ENCODE data around the gene SP4.

SP4 gene

GRCh38 chr7:21427871-21428658 lies at the start of gene SP4:
SP4 (plus strand) TSS chr7:21428083; CDS start chr7:21428252, 169 bp downstream.
- peak; percentile 90 for DNase-seq

DNA sequence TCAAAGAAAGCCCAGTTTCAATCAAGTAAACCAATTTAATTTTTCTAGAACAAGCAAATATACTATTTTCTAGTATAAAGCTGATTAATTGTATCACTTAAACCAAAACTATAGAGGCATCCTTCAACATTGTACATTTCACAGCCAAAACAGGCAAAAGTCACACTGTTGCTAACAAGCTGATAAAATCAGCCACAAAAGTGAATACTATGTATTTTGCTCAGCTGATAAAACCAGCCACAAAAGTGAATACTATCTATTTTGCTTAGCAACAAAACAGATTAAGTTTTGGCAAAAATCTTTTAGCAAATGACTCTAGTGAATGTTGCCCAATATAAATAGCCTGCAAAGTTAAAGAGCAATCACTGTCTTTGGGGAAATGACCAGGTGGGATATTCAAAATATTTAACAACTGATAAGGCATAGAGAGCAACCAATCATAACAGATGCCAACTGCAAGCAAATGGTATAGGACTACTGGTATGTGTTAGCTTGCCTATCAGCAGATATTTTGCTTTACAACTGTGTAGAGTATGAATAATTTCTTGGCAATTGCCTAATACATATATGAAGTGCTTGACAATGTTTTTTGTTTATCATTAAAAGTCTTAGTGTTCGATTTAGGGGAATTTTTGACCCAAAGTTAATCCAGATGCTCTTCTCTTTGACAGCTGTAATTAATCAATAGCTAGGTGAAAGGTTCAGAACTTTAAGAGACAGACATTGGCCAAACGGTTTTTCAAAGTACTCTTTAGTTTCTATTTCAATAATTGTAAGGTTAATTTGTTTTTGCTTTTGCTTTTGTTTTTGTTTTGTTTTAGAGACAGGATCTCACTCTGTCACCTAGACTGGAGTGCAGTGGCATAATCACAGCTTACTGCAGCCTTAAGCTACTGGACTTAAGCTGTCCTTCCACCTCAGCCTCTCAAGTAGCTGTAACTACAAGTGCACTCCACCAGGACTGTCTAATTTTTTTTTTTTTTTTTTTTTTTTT lies 44.4 kb upstream of the SP4 start:
- DNase-seq = peak; percentile 1

- DNase-seq = no peak
Measured at GRCh38 chr7:21393937-21394336, 33.9 kb upstream of the SP4 start.

DNA sequence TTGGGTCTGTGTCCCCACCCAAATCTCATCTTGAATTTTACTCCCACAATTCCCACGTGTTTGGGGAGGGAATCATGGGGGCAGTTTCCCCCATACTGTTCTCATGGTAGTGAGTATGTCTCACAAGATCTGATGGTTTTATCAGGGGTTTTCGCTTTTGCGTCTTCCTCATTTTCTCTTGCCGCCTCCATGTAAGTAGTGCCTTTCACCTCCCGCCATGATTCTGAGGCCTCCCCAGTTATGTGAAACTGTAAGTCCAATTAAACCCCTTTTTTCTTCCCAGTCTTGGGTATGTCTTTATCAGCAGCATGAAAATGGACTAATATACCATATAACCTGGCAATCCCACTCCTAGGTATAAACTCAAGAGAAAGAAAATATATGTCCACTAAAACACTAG lies 25.9 kb upstream of the SP4 start:
- DNase-seq = no peak

- DNase-seq = no peak
Measured at GRCh38 chr7:21407796-21408480, 19.9 kb upstream of the SP4 start.

DNA sequence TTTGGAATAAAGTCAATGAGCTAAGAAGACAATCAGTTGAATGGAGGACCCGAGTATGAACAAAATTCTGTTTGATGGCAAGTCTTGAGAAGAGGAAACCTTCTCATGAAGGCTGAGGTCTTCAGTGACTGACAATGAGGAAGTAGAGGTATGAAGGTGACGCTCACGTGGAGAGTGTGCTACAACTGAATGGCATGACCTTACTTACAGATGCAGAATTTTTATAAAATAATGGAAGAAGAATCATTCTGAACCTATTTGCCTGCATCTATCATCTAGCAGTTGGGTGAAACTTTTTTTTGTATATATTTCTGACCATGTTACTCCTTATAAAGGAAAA lies 19.4 kb upstream of the SP4 start:
- DNase-seq = no peak

DNA sequence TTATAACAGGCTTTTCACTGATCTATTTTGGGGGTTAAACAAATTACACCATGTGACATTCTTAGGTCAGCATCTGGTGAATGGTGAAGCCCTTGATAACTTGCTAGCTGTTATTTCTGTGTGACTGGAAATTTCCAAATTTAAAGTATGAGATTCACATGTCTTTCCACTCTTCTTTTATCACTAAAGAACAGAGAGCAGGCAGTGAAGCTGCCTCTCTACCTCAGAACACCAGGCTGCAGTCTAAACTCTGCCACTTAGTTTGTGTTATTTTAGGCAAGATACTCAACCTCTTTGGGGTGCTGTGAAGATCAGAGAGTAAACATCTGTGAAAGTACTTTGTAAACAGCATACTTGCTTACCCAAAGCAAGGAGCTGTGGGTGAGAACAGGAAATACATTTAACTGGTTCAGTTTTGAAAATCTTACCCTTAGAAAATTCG lies 15.5 kb upstream of the SP4 start:
- no peak for DNase-seq

GRCh38 chr7:21412957-21413356 lies 14.9 kb upstream of the SP4 start:
- no peak for DNase-seq

DNA sequence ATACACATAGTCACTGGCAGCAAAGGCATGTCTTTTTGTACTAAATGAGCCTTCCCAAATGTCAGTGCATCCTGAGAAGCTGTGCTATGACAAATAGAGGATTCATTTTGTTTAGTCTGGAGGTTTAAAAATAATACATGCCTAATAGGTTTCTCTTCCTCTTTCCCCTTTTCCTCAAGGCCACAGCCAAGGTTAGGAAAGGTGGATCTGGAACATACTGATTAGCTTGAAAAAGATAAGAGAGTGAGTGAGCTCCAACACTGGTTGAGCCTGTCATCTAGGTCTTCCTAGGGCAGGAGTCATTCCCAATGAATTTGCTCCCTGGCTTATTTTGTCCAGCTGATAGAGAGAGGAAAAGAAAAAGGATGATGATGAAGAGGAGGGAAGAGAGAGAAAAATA lies 14.4 kb upstream of the SP4 start:
- no peak for DNase-seq

DNA sequence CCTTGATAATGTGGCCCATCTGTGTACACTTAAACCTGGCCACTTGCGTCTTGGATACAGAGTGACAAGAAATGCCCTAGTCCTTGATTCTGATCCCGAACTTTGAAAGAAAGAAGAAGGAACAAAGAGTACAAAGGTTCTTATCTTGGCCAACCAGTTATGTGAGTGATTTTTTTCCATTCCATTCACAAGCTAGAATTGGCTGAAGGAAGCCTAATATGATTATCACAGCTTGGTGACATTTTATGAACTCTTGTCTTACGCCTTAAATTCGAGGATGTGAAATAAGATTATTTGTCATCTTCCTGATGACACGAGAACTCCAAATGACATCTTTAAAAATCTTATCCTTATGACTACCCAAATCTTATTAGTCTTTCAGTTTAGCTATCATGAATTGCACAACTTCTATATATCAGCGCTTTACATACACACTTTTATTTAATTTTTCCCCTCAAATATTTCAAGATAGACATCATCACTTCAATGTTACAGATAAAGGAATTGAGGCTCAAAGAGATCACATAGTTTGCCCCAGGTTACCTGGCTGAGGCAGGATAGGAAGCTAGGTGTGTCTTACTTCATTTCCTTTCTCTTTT lies 13.0 kb upstream of the SP4 start:
- no peak for DNase-seq

- no peak for DNase-seq
Measured at GRCh38 chr7:21417647-21418046, 10.2 kb upstream of the SP4 start.

DNA sequence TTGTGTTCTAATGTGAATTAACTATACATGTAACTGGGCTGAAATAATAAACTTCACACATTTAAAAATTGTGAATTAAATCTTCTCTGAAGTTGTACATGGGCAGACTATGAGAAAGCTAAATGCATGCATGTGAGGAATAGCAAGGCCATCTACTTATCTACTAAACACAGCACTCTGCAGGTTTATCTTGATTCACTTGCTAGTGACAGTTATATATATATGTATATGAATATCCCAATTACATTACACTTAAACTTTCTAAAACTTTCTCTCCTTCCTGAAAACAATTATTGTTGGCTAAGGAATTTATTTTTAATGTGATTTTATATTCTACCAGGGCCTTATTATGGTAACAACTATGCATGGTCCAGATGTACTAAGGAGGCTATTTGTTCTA lies 5.1 kb upstream of the SP4 start:
- DNase-seq = no peak

- DNase-seq = no peak
Measured at GRCh38 chr7:21425290-21425689, 2.6 kb upstream of the SP4 start.

DNA sequence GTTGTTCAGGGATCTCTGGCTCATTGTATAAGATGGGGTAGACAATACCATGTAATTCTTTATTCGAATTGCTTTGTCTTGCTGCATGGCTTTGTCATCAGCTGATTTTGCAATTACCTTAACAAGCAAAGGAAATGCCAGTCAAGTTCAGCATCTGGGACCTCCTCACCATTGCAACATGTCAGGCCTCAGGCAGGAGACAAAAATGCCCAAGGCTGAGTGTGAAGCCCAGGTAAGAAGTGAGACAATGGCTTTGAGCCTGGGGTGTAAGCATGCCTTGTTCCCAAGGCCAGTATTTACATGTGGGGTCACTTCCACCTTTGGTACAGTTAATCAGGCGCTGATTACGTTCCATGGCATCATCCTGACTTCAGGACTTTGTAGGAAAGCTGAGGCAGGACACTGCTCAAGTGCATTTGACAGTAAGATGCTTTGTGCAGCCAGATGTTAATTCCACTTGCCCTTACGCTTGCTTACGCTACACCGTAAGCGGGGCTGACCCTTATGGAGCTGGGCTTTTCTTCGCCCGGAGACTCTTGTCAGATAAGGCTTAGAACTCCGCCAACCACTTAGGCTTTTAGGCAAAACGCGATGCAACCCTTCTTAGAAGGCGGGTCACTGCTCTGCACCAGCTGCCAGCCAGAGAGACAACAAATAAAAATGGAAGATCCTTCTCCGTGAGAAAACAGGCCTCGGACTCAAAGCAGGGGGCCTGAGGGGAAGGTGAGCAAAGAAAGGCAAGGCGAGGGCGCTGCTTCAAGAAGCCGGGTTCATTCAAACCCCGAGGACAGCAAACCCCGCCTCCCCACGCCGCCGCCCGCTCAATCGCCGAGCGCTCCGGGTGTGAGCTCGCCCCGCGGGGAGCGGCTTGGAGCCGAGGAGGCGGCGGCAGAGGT lies 1.3 kb upstream of the SP4 start:
- no peak for DNase-seq

GRCh38 chr7:21427182-21427870 lies 557 bp upstream of the SP4 start:
- peak; percentile 97 for DNase-seq

DNA sequence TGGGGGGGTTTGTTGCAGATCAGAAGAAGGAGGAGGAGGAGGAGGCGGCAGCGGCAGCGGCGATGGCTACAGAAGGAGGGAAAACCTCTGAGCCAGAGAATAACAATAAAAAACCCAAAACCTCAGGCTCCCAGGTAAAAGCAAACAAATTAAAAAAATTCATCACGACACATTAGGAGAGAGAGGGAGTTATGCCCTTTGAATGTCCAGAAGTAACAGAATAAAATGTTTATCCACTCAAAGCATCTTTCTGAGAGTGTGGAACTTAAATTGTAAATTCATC lies 717 bp downstream of the SP4 start:
- DNase-seq = no peak

DNA sequence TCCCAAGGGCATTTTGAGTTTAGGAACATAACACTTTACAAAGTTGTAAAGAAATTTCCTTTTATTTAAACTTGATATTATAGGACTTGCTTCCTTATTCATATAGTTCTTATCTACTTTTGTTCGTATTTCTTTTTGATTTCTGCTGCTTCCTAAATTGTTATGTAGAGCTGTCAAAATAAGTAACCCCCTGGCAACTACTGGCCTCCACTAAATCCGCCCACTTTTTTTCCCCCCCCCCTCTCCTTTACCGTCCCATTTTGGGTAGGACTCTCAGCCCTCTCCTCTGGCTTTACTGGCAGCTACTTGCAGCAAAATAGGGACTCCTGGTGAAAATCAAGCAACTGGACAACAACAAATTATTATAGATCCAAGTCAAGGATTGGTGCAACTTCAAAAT lies 1.1 kb downstream of the SP4 start:
- no peak for DNase-seq

- DNase-seq = no peak
Measured at GRCh38 chr7:21429786-21430574, 2.1 kb downstream of the SP4 start.

DNA sequence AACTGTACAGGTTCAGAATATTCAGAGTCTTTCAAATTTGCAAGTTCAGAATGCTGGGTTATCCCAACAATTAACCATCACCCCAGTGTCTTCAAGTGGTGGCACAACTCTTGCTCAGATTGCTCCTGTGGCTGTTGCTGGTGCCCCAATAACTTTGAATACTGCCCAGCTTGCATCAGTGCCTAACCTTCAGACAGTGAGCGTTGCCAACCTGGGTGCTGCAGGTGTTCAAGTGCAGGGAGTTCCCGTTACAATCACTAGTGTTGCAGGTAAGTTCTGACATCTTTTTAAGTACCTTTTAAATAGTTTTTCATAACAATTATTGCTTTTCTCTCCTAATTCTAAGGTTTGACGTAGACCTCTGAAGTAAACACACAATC lies 2.7 kb downstream of the SP4 start:
- DNase-seq = no peak

GRCh38 chr7:21443149-21443841 lies 15.4 kb downstream of the SP4 start:
- DNase-seq = no peak

All from NK-92 treated with Interleukin-12 subunit alpha and Interleukin-12 subunit beta, amount 100 ng/mL, for 24 hours (cell line).